PC-9 (cell line): Measurements from ENCODE around the gene KCNJ18. TPM values are rescaled to one million over a fixed set of nuclear protein-coding genes. Genes with fewer than 3 reads are reported as not detected.
"Not testable (repeated sequence)": the region's sequence is repeated elsewhere in the genome, so short reads cannot be mapped to it uniquely, and the experiment has no call there.

Source experiments
- BruUV-seq: library from RNA; stranded (reverse); fragments of 400-500 nt; replicated peaks from 2 replicates; lab custom pipeline; 2021; lab: Mats Ljungman, UMichigan
- CTCF ChIA-PET: fragments of 300-600 bp; sonication (Branson Sonifier 250); formaldehyde crosslinking; loops from one replicate; lab custom pipeline; 2022; ENCODE audit warnings: antibody characterized with exemption; lab: Charles Lee
- POLR2A ChIA-PET: fragments of 300-600 bp; sonication (Branson Sonifier 250); formaldehyde crosslinking; loops from one replicate; lab custom pipeline; 2022; ENCODE audit warnings: antibody characterized with exemption; ENCODE audit not compliant: unreplicated experiment; lab: Charles Lee
- DNase-seq, 2 experiments: peaks; one replicate each; pipeline versions ENCODE4 v3.0.0 to v3.0.0-alpha.2; 2015 to 2022; ENCODE audit warnings: mixed read lengths in 1 of 2
- H2AFZ ChIP-seq: fragments of 200-600 bp; sonication (generic); 2 replicates; pipeline ENCODE4 v1.8.1; 2017; ENCODE audit warnings: antibody characterized with exemption
- H3F3A ChIP-seq: fragments of 200-600 bp; sonication (generic); 2 replicates; pipeline ENCODE4 v1.8.1; 2017; ENCODE audit warnings: antibody characterized with exemption, mild to moderate bottlenecking, low read depth; ENCODE audit not compliant: insufficient read depth
- H3K27ac ChIP-seq: fragments of 200-600 bp; sonication (generic); 2 replicates; pipeline ENCODE4 v1.6.1; 2016; ENCODE audit warnings: mixed run types
- H3K27me3 ChIP-seq: fragments of 200-600 bp; sonication (generic); 2 replicates; pipeline ENCODE4 v1.6.1; 2016; ENCODE audit warnings: low read depth, mixed run types; ENCODE audit not compliant: insufficient read depth
- H3K36me3 ChIP-seq: fragments of 200-600 bp; sonication (generic); 2 replicates; pipeline ENCODE4 v1.6.1; 2016; ENCODE audit warnings: low read depth, mixed run types
- H3K4me1 ChIP-seq: fragments of 200-600 bp; sonication (generic); replicated peaks from 2 replicates; pipeline ENCODE4 v1.6.1; 2016; ENCODE audit warnings: mixed run types; ENCODE audit not compliant: insufficient read depth
- H3K4me2 ChIP-seq: fragments of 200-600 bp; sonication (generic); 2 replicates; pipeline ENCODE4 v1.6.1; 2017; ENCODE audit warnings: mixed run types
- H3K4me3 ChIP-seq: fragments of 200-600 bp; sonication (generic); 2 replicates; pipeline ENCODE4 v1.6.1; 2016; ENCODE audit warnings: mixed run types
- H3K79me2 ChIP-seq: fragments of 200-600 bp; sonication (generic); 2 replicates; pipeline ENCODE4 v1.6.1; 2017; ENCODE audit warnings: low read depth, mixed run types
- H3K9me2 ChIP-seq: fragments of 200-600 bp; sonication (generic); 2 replicates; pipeline ENCODE4 v1.8.1; 2017; ENCODE audit warnings: mild to moderate bottlenecking; ENCODE audit not compliant: insufficient read depth
- H3K9me3 ChIP-seq: fragments of 200-600 bp; sonication (generic); 2 replicates; pipeline ENCODE4 v1.8.1; 2016; ENCODE audit warnings: low read depth; ENCODE audit not compliant: insufficient read depth
- H4K20me1 ChIP-seq: fragments of 200-600 bp; sonication (generic); 2 replicates; pipeline ENCODE4 v1.8.1; 2017; ENCODE audit not compliant: insufficient read depth
- EZH2 ChIP-seq: fragments of 200-600 bp; sonication (generic); IDR thresholded peaks from 2 replicates; pipeline ENCODE4 v1.8.0; 2017; ENCODE audit warnings: antibody characterized with exemption, low read depth
- intact Hi-C: fragments of 100-400 bp; cut with micrococcal nuclease; formaldehyde crosslinking; loops from one replicate; pipeline ENCODE4 v1.10.0; 2022; ENCODE audit not compliant: unreplicated experiment
- total RNA-seq: library from RNA; stranded (reverse); gene quantifications from 2 replicates; pipeline ENCODE4 v1.2.3, GENCODE V29; 2021
- TF ChIP-seq, protein P1 (sequence below): fragments of 200-600 bp; sonication (generic); conservative IDR thresholded peaks from 2 replicates; pipeline ENCODE4 v1.6.1; 2017; ENCODE audit warnings: mixed run types, antibody characterized with exemption, mild to moderate bottlenecking, moderate library complexity

The KCNJ18 gene
- total RNA-seq, 1 experiment from 2014 or later = not detected

DNA sequence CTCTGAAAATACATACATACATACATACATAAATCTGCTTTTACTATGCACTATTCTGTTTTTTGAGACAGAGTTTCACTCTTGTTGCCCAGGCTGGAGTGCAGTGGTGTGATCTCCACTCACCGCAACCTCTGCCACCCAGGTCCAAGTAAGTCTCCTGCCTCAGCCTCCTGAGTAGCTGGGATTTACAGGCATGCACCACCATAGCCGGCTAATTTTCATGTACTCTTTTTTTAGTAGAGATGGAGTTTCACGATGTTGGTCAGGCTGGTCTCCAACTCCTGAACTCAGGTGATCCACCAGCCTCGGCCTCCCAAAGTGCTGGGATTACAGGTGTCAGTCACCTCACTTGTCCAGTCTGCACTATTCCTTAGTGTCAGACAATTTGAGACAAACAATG is 20.5 kb upstream of the KCNJ18 start:
- intact Hi-C loops, H3K9me2 ChIP-seq, BruUV-seq, POLR2A ChIA-PET, H3K27me3 ChIP-seq, H3K4me2 ChIP-seq, H3K4me3 ChIP-seq, H4K20me1 ChIP-seq, H3K9me3 ChIP-seq, H3K79me2 ChIP-seq, H2AFZ ChIP-seq, CTCF ChIA-PET, H3F3A ChIP-seq, DNase-seq, H3K27ac ChIP-seq, H3K36me3 ChIP-seq: not testable (repeated sequence)
- H3K4me1 ChIP-seq = peaks cover 37% of the 10 kb centered on the region

DNA sequence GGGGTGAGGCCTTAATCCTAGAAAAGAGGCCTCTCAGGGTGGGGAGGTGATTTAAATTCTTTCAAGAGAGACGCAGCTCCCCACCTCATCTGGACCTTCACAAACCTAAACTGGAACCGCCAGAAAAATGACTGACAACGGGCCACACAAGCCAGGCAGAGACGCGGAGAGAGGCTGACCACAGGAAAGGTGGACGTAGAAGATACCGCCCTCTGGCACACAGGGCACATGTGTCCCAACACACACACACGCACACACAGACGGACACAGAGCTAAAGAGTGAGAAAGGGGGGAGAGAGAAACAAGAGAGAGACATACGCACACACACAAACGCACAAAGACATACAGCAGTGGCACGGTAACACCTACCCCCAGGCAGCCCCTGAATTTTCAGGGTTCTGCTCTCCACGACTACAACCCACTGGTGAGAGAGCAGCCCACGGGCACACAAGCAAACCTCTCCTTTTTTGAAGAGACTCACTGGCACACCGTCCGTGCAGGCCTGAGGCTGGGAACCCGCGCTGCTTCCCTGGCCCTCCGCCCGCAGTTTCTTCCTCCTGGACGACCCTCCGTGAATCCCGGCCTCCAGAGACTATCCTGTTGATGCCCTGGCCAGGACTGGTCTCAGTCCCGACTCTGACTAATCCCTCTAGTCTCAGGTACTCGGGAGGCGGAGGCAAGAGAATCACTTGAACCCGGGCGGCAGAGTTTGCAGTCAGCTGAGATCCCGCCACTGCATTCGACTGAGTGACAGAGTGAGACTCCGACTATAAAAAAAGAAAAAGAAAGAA is 18.7 kb upstream of the KCNJ18 start:
- peaks cover 27% of the 10 kb centered on the region for H3K4me1 ChIP-seq
- POLR2A ChIA-PET, H3F3A ChIP-seq, BruUV-seq, H4K20me1 ChIP-seq, H3K4me3 ChIP-seq, H2AFZ ChIP-seq, DNase-seq, H3K9me3 ChIP-seq, H3K27me3 ChIP-seq, H3K9me2 ChIP-seq, CTCF ChIA-PET, intact Hi-C loops, H3K27ac ChIP-seq, H3K36me3 ChIP-seq, H3K79me2 ChIP-seq, H3K4me2 ChIP-seq: not testable (repeated sequence)

DNA sequence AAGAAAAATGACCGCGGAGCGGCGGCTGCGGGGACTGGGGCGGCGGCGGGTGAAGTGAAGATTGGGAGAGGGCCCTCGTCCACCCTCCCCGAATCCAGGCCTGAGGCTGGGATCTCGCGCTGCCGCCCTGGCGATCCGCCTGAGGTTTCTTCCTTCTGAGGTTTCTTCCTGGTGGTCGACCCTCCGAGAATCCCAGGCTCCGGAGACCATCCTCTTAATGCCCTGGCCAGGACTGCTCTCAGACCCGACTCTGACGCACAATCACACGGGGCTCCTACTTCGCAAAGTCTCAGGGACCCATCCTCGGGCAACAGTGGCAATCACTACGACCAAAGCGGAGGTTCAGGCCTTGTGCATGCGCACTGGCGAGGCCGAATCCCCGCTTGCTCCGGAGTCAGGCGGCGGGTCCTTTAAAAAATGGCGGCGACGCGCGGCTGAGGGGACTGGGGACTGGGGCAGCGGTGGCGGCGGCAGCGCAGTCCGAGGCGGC is 18.0 kb upstream of the KCNJ18 start:
- BruUV-seq = no TSS peak
- TF ChIP-seq, protein P1, sequence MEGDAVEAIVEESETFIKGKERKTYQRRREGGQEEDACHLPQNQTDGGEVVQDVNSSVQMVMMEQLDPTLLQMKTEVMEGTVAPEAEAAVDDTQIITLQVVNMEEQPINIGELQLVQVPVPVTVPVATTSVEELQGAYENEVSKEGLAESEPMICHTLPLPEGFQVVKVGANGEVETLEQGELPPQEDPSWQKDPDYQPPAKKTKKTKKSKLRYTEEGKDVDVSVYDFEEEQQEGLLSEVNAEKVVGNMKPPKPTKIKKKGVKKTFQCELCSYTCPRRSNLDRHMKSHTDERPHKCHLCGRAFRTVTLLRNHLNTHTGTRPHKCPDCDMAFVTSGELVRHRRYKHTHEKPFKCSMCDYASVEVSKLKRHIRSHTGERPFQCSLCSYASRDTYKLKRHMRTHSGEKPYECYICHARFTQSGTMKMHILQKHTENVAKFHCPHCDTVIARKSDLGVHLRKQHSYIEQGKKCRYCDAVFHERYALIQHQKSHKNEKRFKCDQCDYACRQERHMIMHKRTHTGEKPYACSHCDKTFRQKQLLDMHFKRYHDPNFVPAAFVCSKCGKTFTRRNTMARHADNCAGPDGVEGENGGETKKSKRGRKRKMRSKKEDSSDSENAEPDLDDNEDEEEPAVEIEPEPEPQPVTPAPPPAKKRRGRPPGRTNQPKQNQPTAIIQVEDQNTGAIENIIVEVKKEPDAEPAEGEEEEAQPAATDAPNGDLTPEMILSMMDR = no peak
- no peak for TF ChIP-seq EZH2

DNA sequence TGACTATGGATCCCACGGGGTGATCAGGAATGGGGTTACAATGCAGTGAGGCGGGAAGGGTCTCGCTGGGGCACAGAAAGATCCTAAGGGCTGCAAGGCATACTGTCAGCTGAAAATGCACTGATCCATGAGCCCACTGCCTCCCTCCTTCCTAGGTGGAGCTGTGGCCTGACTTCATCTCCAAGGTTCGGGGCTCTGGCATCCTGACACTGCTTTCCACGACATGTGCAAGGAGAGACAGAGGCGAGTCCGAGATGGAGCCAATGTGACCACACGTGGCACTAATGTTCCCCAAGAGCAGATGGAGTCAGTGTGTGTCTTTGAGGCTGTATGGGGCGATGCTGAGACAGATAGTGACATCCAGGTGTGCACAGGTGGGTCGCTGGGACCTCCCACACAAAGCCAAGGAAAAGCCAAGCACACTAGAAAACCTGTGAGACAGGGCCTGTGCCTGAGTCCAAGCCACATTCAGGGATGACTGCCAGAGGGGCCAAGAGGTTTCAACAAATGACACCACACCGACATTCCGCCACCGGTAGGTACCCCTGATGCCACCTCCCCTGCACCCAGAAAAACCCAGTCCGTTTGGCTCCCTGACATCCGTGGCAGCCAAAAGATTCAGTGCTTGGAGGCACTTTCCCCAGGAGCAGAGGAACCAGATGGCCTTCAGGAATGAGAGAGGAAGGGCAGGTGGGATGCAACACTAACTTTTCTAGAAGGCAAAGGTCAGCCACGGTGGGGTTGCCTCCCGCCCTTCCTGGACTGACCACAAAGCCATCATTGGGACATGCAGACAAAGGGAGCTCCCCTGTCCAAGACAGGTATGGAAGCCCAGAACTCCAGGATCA is 17.2 kb upstream of the KCNJ18 start:
- CTCF ChIA-PET, POLR2A ChIA-PET, BruUV-seq, H3K36me3 ChIP-seq, H3K9me2 ChIP-seq, DNase-seq, H2AFZ ChIP-seq, H3K4me2 ChIP-seq, H3K79me2 ChIP-seq, H3K27me3 ChIP-seq, H4K20me1 ChIP-seq, H3K27ac ChIP-seq, H3K9me3 ChIP-seq, H3K4me3 ChIP-seq, H3F3A ChIP-seq, intact Hi-C loops: not testable (repeated sequence)
- H3K4me1 ChIP-seq = peaks cover 19% of the 10 kb centered on the region

More for the DNA sequence above, 18.0 kb upstream of the KCNJ18 start:
- Histone ChIP-seq H3K4me2 (no peak overlapping the region), H3K27me3 (no peaks in the 10 kb centered on the region), H3F3A (no peaks in the 10 kb centered on the region), H4K20me1 (no peaks in the 10 kb centered on the region), H3K4me1 (peaks cover 27% of the 10 kb centered on the region), H2AFZ (no peak overlapping the region), H3K27ac (no peak overlapping the region), H3K4me3 (no peak overlapping the region), H3K36me3 (no peaks in the 10 kb centered on the region), H3K9me3 (no peaks in the 10 kb centered on the region), H3K79me2 (no peaks in the 10 kb centered on the region), H3K9me2 (no peaks in the 10 kb centered on the region)
- intact Hi-C loops = no loop called here
- ChIA-PET CTCF (no interaction called here), POLR2A (no interaction called here)
- DNase-seq = no peak

DNA sequence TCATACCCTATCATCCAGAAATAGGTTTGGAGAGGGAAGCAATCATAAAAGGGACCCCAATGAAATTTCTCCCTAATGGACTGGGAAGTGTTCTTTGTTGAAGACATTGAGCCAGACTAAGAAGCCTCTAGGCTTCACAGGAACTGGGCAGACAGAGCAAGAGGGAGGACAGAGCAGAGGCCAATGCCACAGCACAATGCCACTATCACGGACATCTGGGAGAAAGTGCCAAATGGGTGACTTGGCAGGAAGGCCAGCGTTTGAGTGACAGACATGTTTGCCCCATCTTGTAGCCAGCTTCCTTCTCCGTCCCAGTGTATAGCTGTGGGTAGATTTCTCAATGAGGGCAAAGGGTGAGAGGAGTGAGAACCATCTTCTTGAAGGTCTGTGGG is 16.6 kb upstream of the KCNJ18 start:
- POLR2A ChIA-PET, H4K20me1 ChIP-seq, H3K27me3 ChIP-seq, intact Hi-C loops, H3K4me3 ChIP-seq, H3K9me3 ChIP-seq, H3K79me2 ChIP-seq, H2AFZ ChIP-seq, H3K9me2 ChIP-seq, H3F3A ChIP-seq, CTCF ChIA-PET, H3K27ac ChIP-seq, H3K4me2 ChIP-seq, H3K36me3 ChIP-seq, BruUV-seq: not testable (repeated sequence)
- DNase-seq = peak in 1 of 2 experiments; percentile 75
- peaks cover 13% of the 10 kb centered on the region for H3K4me1 ChIP-seq
